GM21423 (cell line): ENCODE results near the gene ALDOA.

Experiments used
- ATAC-seq: cut with Tn5 transposase; IDR thresholded peaks from one replicate; pipeline ENCODE4 v1.9.1; 2021; ENCODE audit warnings: mild to moderate bottlenecking, moderate library complexity; ENCODE audit not compliant: unreplicated experiment

ALDOA gene

GRCh38 chr16:30088832-30089624, 23.5 kb downstream of the ALDOA start:
- ATAC-seq, result no peak

- ATAC-seq, result no peak
Measured at GRCh38 chr16:30090610-30091331, 25.2 kb downstream of the ALDOA start.

GRCh38 chr16:30091474-30092372, 26.2 kb downstream of the ALDOA start, which contains the start of gene TBX6:
Gene TBX6 (minus strand): TSS chr16:30091924. CDS start chr16:30091193, 731 bp downstream.
- peak; percentile 63 for ATAC-seq

- ATAC-seq, result peak; percentile 50
Measured at GRCh38 chr16:30092373-30093010, 26.9 kb downstream of the ALDOA start.

- ATAC-seq, result no peak
Measured at GRCh38 chr16:30094541-30095165, 29.1 kb downstream of the ALDOA start.

GRCh38 chr16:30095166-30096078, 29.9 kb downstream of the ALDOA start:
- ATAC-seq, result no peak

GRCh38 chr16:30096105-30096861, 30.7 kb downstream of the ALDOA start, which contains the start of gene YPEL3:
Gene YPEL3 (minus strand): TSS chr16:30096213. CDS start chr16:30095482, 731 bp downstream.
- ATAC-seq, result peak; percentile 36

GRCh38 chr16:30096862-30097563, 31.5 kb downstream of the ALDOA start:
- no peak for ATAC-seq

- ATAC-seq, result no peak
Measured at GRCh38 chr16:30104090-30104489, 38.5 kb downstream of the ALDOA start.

- no peak for ATAC-seq
Measured at GRCh38 chr16:30104492-30104891, 38.9 kb downstream of the ALDOA start.

GRCh38 chr16:30108059-30108850, 42.7 kb downstream of the ALDOA start:
- no peak for ATAC-seq

- no peak for ATAC-seq
Measured at GRCh38 chr16:30110661-30111060, 45.1 kb downstream of the ALDOA start.

- no peak for ATAC-seq
Measured at GRCh38 chr16:30112197-30113030, 46.9 kb downstream of the ALDOA start.

GRCh38 chr16:30113031-30113710, 47.6 kb downstream of the ALDOA start, which contains the start of gene GDPD3:
Gene GDPD3 (minus strand): TSS chr16:30113537. CDS start chr16:30113478, 59 bp downstream.
- no peak for ATAC-seq

- no peak for ATAC-seq
Measured at GRCh38 chr16:30113711-30114333, 48.3 kb downstream of the ALDOA start.
